Measurements from ENCODE around the gene RHBDD3.
"Not testable (repeated sequence)": the region's sequence is repeated elsewhere in the genome, so short reads cannot be mapped to it uniquely, and the experiment has no call there.

Gene RHBDD3

DNA sequence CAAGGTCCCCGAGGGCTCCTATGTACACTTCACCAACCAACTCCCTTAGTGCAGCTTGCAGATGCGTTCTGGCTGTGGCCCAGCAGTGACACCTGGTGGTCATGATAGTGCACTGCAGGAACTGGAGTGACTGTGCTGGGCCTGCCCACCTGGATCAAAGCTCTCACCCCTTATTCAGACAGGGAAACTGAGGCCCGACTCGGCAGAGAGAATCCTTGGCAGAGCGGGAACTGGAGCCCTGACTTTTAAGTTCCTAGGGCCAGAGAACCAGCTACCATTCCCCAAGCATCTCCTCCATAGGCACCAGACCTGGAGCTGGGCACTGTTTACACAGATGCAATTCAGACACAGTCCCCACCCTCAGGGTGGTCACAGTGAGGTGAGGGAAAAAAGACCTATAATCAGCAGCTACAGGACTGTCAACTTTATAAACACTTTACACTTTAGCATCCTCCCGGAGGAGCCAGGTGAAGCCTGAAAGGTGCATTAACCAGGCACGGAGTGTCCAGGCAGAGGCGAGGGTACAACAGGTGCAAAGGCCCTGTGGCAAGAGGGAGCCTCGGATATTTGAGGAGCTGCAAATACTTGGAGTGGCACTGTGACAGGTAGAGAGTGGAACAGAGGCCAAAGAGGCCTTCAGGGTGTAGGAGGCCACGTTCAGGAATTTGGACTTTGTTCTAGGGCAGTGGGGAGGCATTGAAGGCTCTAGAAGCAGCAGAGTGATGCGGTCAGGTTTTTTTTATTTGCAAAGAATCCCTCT is 22.0 kb downstream of the RHBDD3 start:
- TF ChIP-seq CTCF (IDR thresholded peaks at IDR 0.05; ENCODE audit: low read length, missing control alignments): peak; percentile 98
- peak; percentile 76 for DNase-seq (ENCODE audit: low read depth)
- no peak overlapping the region for H3K4me3 ChIP-seq (replicated peaks; ENCODE audit: low read depth, low read length)

DNA sequence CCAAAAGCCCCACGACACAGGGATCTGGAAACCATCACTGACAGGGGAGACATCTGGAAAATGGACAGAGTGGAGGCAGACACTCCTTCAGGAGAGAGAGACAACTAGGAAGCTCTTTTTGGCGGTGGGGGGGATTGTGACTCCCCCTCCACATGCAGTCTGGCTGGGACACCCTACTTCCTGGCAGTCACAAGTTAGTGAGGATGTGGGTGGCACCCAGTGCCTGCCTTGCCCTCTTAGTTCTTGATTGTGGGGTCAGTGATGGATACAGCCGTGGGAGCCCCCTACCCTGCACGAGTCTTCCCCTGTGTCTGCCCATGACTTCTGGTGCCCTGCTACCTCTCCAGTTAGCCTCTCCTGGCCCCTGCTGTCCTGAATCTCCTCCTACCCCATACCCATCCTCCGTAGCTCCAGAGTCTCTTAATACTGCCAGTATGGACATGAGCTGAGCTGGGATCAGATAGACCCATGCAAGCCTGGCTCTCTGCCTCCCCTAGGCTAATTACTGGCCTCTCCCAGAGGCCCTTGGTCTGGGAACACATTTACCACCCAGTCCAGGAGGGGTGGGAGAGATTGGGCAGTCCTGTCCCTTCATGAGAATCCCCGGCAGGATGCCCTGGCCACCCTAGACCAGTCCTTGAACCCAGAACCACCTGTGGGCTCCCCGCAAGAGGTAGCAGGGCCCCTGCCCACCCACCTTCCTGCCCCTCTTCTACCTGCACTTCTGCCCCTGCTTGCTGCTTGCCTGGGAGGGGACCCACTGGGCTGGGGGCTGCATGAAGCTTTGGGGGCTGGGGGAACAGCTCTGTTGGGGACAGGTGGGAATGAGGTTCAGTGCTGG is 22.8 kb downstream of the RHBDD3 start:
- no peak for DNase-seq (ENCODE audit: low read depth)
- no peak for TF ChIP-seq CTCF (IDR thresholded peaks at IDR 0.05; ENCODE audit: low read length, missing control alignments)
- no peak overlapping the region for H3K4me3 ChIP-seq (replicated peaks; ENCODE audit: low read depth, low read length)

- H3K4me3 ChIP-seq (replicated peaks; ENCODE audit: low read depth, low read length): no peak overlapping the region
- TF ChIP-seq CTCF (IDR thresholded peaks at IDR 0.05; ENCODE audit: low read length, missing control alignments): no peak
- DNase-seq (ENCODE audit: low read depth): no peak
Observed at GRCh38 chr22:29243874-29244446, 23.8 kb downstream of the RHBDD3 start.

DNA sequence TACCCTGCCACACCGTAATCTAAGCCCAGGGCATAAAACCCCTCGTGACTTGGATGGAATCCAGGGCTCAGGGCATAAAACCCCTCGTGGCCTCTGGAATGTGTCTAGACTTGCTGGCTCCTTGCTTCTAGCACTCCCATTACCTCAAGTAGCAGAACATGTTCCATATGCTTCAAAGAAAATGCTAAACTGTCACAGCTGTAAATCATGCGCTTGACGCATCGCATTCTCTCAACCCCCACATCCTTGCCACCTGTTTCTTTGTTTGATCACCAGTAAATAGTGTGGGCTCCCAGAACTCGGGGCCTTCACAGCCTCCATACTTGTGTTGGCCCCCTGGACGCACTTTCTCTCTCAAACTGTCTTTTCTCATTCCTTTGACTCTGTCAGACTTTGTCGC is 27.3 kb downstream of the RHBDD3 start:
- H3K4me3 ChIP-seq (replicated peaks; ENCODE audit: low read depth, low read length); DNase-seq (ENCODE audit: low read depth): not testable (repeated sequence)

- H3K4me3 ChIP-seq (replicated peaks; ENCODE audit: low read depth, low read length): no peak overlapping the region
- no peak for TF ChIP-seq CTCF (IDR thresholded peaks at IDR 0.05; ENCODE audit: low read length, missing control alignments)
- no peak for DNase-seq (ENCODE audit: low read depth)
Observed at GRCh38 chr22:29233277-29233877, 34.4 kb downstream of the RHBDD3 start.

DNA sequence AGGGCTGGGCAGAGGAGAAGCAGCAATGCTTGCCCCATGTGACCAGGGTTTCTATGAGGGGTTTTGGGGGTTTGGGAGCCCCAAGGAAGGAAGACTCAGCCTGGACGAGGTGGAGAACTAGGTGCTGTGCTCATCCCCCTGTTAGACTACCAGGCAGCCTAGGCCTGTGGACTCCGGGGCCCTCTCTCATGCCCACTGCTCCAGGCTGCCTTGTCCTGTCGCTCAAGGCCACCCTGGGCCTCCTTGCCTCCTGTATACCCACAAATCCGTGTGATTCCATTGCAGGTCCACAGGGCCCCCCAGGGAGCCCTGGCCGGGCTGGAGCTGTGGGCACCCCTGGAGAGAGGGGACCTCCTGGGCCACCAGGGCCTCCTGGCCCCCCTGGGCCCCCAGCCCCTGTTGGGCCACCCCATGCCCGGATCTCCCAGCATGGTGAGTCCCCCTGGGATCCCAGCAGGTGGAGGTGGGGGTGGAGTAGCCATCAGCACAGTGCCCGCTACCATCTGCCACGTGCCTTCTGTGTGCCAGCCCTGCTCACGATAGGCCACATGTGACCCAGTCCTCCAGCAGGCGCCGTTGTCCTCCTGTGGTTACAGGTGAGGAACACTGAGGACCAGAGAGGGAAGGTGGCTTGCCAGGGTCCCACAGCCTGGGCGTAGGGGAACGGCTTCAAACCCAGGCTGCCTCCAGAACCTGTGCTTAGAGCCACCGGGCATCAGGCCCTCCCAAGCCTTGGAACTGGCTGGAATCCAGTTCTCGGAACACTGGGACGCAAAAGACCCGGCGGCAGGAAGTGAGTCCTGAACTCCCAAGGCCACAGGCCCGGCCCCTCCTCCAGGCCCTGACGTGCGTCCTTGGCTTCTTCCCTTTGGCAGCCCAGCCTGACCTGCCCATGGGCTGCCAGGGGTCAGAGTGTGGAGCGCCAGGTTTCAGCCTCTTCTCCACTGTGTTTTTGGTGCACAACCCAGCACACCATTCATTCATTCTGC is 35.5 kb downstream of the RHBDD3 start:
- no peak for TF ChIP-seq CTCF (IDR thresholded peaks at IDR 0.05; ENCODE audit: low read length, missing control alignments)

More for the DNA sequence above, 35.5 kb downstream of the RHBDD3 start:
- DNase-seq (ENCODE audit: low read depth): peak; percentile 43
- no peak overlapping the region for H3K4me3 ChIP-seq (replicated peaks; ENCODE audit: low read depth, low read length)
